H9 (cell line): ENCODE measurements around the gene PTPA. TPM values are rescaled to one million over a fixed set of nuclear protein-coding genes. Genes with fewer than 3 reads are reported as not detected.

Source experiments
- DNase-seq: peaks from one replicate; pipeline ENCODE4 v3.0.0-alpha.2; 2017
- H2AFZ ChIP-seq: one replicate; pipeline ENCODE4 v1.6.1; 2013; ENCODE audit warnings: mild to moderate bottlenecking, low read length, control low read depth, moderate library complexity
- H2AK5ac ChIP-seq: 2 replicates; pipeline ENCODE4 v1.6.1; 2013; ENCODE audit warnings: low read length, control low read depth, mixed read lengths; ENCODE audit not compliant: insufficient read length
- H2BK120ac ChIP-seq: one replicate; pipeline ENCODE4 v1.6.1; 2013; ENCODE audit warnings: low read depth, mild to moderate bottlenecking, low read length, control low read depth, inconsistent platforms; ENCODE audit not compliant: poor library complexity, severe bottlenecking
- H2BK12ac ChIP-seq: 2 replicates; pipeline ENCODE4 v1.6.1; 2013; ENCODE audit warnings: low read length, control low read depth, mixed read lengths, low read depth; ENCODE audit not compliant: insufficient read length
- H2BK15ac ChIP-seq: 2 replicates; pipeline ENCODE4 v1.6.1; 2013; ENCODE audit warnings: low read depth, low read length, control low read depth
- H2BK20ac ChIP-seq: one replicate; pipeline ENCODE4 v1.6.1; 2013; ENCODE audit warnings: low read depth, mild to moderate bottlenecking, low read length, control low read depth, inconsistent platforms; ENCODE audit not compliant: poor library complexity, severe bottlenecking
- H2BK5ac ChIP-seq: 2 replicates; pipeline ENCODE4 v1.6.1; 2013; ENCODE audit warnings: low read length, control low read depth, mixed read lengths; ENCODE audit not compliant: insufficient read length
- H3K14ac ChIP-seq: 2 replicates; pipeline ENCODE4 v1.6.1; 2013; ENCODE audit warnings: low read length, control low read depth; ENCODE audit not compliant: insufficient read depth
- H3K18ac ChIP-seq: 2 replicates; pipeline ENCODE4 v1.6.1; 2013; ENCODE audit warnings: low read depth, mild to moderate bottlenecking, mixed read lengths, low read length, control low read depth; ENCODE audit not compliant: insufficient read length
- H3K23ac ChIP-seq: 2 replicates; pipeline ENCODE4 v1.6.1; 2013; ENCODE audit warnings: low read length, control low read depth, mixed read lengths, low read depth; ENCODE audit not compliant: insufficient read length
- H3K23me2 ChIP-seq: 2 replicates; pipeline ENCODE4 v1.6.1; 2013; ENCODE audit warnings: low read depth, mild to moderate bottlenecking, mixed read lengths, low read length, control low read depth; ENCODE audit not compliant: insufficient read length, poor library complexity, severe bottlenecking
- H3K27ac ChIP-seq: 2 replicates; pipeline ENCODE4 v1.5.1; 2013; ENCODE audit warnings: low read length, control low read depth, mixed read lengths, low read depth; ENCODE audit not compliant: insufficient read length
- H3K27me3 ChIP-seq: 2 replicates; pipeline ENCODE4 v1.6.1; 2013; ENCODE audit warnings: low read length, control low read depth, inconsistent platforms; ENCODE audit not compliant: insufficient read depth
- H3K4ac ChIP-seq: 2 replicates; pipeline ENCODE4 v1.6.1; 2013; ENCODE audit warnings: low read depth, mild to moderate bottlenecking, control low read depth, inconsistent platforms, low read length, moderate library complexity
- H3K4me1 ChIP-seq: 2 replicates; pipeline ENCODE4 v1.6.1; 2013; ENCODE audit warnings: low read length, control low read depth, inconsistent platforms; ENCODE audit not compliant: insufficient read depth
- H3K4me2 ChIP-seq: 2 replicates; pipeline ENCODE4 v1.6.1; 2013; ENCODE audit warnings: low read length, control low read depth, mixed read lengths; ENCODE audit not compliant: insufficient read length, insufficient read depth
- H3K56ac ChIP-seq: 2 replicates; pipeline ENCODE4 v1.6.1; 2013; ENCODE audit warnings: low read depth, mild to moderate bottlenecking, mixed read lengths, low read length, control low read depth; ENCODE audit not compliant: insufficient read length
- H3K79me1 ChIP-seq: 2 replicates; pipeline ENCODE4 v1.6.1; 2013; ENCODE audit warnings: low read depth, mild to moderate bottlenecking, moderate library complexity, low read length, control low read depth, inconsistent platforms; ENCODE audit not compliant: insufficient read depth, poor library complexity, severe bottlenecking
- H3K79me2 ChIP-seq: 2 replicates; pipeline ENCODE4 v1.6.1; 2013; ENCODE audit warnings: low read length, control low read depth, inconsistent platforms; ENCODE audit not compliant: insufficient read depth
- H3K9ac ChIP-seq: 2 replicates; pipeline ENCODE4 v1.6.1; 2013; ENCODE audit warnings: low read length, control low read depth, mixed read lengths; ENCODE audit not compliant: insufficient read length; ENCODE audit errors: extremely low read depth
- H3K9me3 ChIP-seq: one replicate; pipeline ENCODE4 v1.6.1; 2013; ENCODE audit warnings: low read depth, low read length, inconsistent platforms; ENCODE audit not compliant: control insufficient read depth
- H3T11ph ChIP-seq: one replicate; pipeline ENCODE4 v1.6.1; 2013; ENCODE audit warnings: mild to moderate bottlenecking, low read length, control low read depth, inconsistent platforms
- H4K20me1 ChIP-seq: one replicate; pipeline ENCODE4 v1.6.1; 2013; ENCODE audit not compliant: control insufficient read depth, insufficient read length, insufficient read depth
- H4K5ac ChIP-seq: 2 replicates; pipeline ENCODE4 v1.6.1; 2013; ENCODE audit warnings: low read depth, mild to moderate bottlenecking, mixed read lengths, low read length, control low read depth; ENCODE audit not compliant: insufficient read length
- H4K8ac ChIP-seq: replicated peaks from 2 replicates; pipeline ENCODE4 v1.6.1; 2013; ENCODE audit warnings: low read length, control low read depth, mixed read lengths, low read depth; ENCODE audit not compliant: insufficient read length
- H4K91ac ChIP-seq: 2 replicates; pipeline ENCODE4 v1.6.1; 2013; ENCODE audit warnings: low read depth, mild to moderate bottlenecking, moderate library complexity, mixed read lengths, low read length, control low read depth; ENCODE audit not compliant: insufficient read length
- H3K27ac Mint-ChIP-seq, 3 experiments: 2 replicates in 2 of 3; 3 replicates in 1 of 3; pipeline ENCODE4 v1.8.0; 2020 to 2021; ENCODE audit warnings: mixed read lengths in 3 of 3, mild to moderate bottlenecking in 1 of 3, moderate library complexity in 1 of 3
- H3K27me3 Mint-ChIP-seq: 2 replicates; pipeline ENCODE4 v1.8.0; 2021; ENCODE audit warnings: low read depth, mild to moderate bottlenecking, moderate library complexity, mixed read lengths
- H3K36me3 Mint-ChIP-seq, 3 experiments: 2 replicates in 2 of 3; 3 replicates in 1 of 3; pipeline ENCODE4 v1.8.0; 2020 to 2021; ENCODE audit warnings: low read depth in 3 of 3, mixed read lengths in 3 of 3; ENCODE audit not compliant: insufficient read depth in 1 of 3
- H3K4me1 Mint-ChIP-seq, 2 experiments: 2 replicates each; pipeline ENCODE4 v1.8.0; 2020; ENCODE audit warnings: mixed read lengths in 2 of 2
- H3K4me3 Mint-ChIP-seq, 2 experiments: 2 replicates in 1 of 2; 3 replicates in 1 of 2; pipeline ENCODE4 v1.8.0; 2020 to 2021; ENCODE audit warnings: mild to moderate bottlenecking in 2 of 2, mixed read lengths in 2 of 2, moderate library complexity in 1 of 2
- H3K9me3 Mint-ChIP-seq, 2 experiments: 2 replicates in 1 of 2; 3 replicates in 1 of 2; pipeline ENCODE4 v1.8.0; 2020; ENCODE audit warnings: mild to moderate bottlenecking in 2 of 2, mixed read lengths in 2 of 2, moderate library complexity in 1 of 2
- WGBS: extraction: QIAGEN DNeasy Blood & Tissue Kit; methylation state at CpG from one replicate; pipeline ENCODE4 v1.1.7; 2013; ENCODE audit warnings: missing lambda C conversion rate, low lambda C conversion rate, mixed read lengths; ENCODE audit not compliant: insufficient read length; ENCODE audit errors: extremely low coverage; 5-methylcytosine and 5-hydroxymethylcytosine counted together
- total RNA-seq: library from RNA; stranded (reverse); gene quantifications from 2 replicates; pipeline ENCODE4 v1.2.1, GENCODE V29; 2021
- TF ChIP-seq, protein P1 (sequence below): fragments of 200-600 bp; sonication (generic); conservative IDR thresholded peaks from 3 replicates; pipeline ENCODE4 v1.8.0; 2021; ENCODE audit warnings: antibody characterized with exemption, mild to moderate bottlenecking

PTPA gene
- total RNA-seq, 1 experiment from 2014 or later, result 145 TPM

DNA sequence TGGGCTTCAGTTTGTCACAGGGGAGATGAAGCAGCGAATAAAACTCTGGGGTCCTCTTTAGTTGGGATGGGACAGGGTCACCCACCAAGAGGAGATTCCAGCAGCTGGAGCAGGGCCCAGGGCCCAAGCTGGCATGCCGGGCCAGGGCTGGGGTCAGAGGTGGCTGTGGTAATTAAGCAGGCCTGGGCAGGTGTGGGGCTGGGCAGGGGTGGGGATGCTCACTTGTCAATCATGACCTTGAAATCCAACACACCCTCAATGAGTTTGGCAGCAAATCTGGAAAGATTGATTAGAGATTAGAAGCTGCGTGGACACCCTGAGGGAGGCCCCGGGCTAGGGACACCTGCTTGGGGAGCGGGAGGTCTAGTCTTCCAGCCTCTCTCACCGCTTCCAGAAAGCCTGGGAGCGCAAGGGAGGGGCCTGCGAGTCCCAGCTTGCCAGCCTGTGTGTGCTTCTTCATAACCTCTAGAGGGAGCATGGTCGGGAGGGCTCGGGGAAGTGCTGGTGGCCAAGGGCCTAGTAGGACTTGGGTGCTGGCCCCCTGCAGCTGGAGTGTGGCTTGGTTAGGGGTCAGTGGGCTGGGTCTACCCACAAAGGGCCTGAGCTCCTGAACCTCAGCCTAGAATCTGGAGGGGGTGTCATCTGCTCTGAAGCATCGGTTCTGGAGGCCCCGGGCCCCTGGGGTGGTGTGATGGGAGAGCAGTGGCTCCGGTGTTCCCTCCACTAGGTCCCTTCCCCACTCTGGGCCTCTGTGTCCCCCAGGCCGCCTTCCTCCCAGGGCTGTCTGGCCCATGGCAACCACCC lies 8.2 kb upstream of the PTPA start:
- Histone ChIP-seq H2BK12ac (no peak overlapping the region), H4K20me1 (no peaks in the 10 kb centered on the region), H2AFZ (no peak overlapping the region), H2BK20ac (no peak overlapping the region), H3K9ac (no peak overlapping the region), H3T11ph (no peak overlapping the region), H3K27me3 (no peaks in the 10 kb centered on the region), H3K23me2 (no peaks in the 10 kb centered on the region), H2BK5ac (no peak overlapping the region), H3K14ac (no peak overlapping the region), H3K9me3 (no peaks in the 10 kb centered on the region), H3K4me1 (no peaks in the 10 kb centered on the region; the same call in 1 of the 2 replicates), H2BK120ac (no peak overlapping the region), H3K79me2 (no peaks in the 10 kb centered on the region), H3K23ac (no peak overlapping the region), H3K79me1 (no peaks in the 10 kb centered on the region), H4K8ac (no peak overlapping the region), H3K18ac (no peak overlapping the region), H3K27ac (no peak overlapping the region), H4K91ac (no peak overlapping the region), H2BK15ac (no peak overlapping the region), H3K4ac (no peak overlapping the region), H3K56ac (no peak overlapping the region), H4K5ac (no peak overlapping the region), H3K4me2 (no peak overlapping the region), H2AK5ac (no peak overlapping the region)
- no CpG with 5 or more reads among the region's 14 CpGs for WGBS
- Mint-ChIP-seq H3K36me3 (peaks cover 0 to 9% (median 1%) of the 10 kb centered on the region in 3 experiments; a peak in 3 of 7 replicates), H3K27ac (no peak overlapping the region), H3K4me3 (no peak overlapping the region), H3K27me3 (peaks cover 24% of the 10 kb centered on the region), H3K9me3 (no peaks in the 10 kb centered on the region), H3K4me1 (peaks cover 6 to 10% of the 10 kb centered on the region in 2 experiments; a peak in 3 of 4 replicates)
- DNase-seq, result peak; percentile 85
- TF ChIP-seq, protein P1, sequence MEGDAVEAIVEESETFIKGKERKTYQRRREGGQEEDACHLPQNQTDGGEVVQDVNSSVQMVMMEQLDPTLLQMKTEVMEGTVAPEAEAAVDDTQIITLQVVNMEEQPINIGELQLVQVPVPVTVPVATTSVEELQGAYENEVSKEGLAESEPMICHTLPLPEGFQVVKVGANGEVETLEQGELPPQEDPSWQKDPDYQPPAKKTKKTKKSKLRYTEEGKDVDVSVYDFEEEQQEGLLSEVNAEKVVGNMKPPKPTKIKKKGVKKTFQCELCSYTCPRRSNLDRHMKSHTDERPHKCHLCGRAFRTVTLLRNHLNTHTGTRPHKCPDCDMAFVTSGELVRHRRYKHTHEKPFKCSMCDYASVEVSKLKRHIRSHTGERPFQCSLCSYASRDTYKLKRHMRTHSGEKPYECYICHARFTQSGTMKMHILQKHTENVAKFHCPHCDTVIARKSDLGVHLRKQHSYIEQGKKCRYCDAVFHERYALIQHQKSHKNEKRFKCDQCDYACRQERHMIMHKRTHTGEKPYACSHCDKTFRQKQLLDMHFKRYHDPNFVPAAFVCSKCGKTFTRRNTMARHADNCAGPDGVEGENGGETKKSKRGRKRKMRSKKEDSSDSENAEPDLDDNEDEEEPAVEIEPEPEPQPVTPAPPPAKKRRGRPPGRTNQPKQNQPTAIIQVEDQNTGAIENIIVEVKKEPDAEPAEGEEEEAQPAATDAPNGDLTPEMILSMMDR, result peak; percentile 76
